ENCODE results near the gene CRISP1. TPM values are rescaled to one million over a fixed set of nuclear protein-coding genes. Genes with fewer than 3 reads are reported as not detected.
"Not testable (repeated sequence)": the region's sequence is repeated elsewhere in the genome, so short reads cannot be mapped to it uniquely, and the experiment has no call there.

Gene CRISP1
- total RNA-seq, 4 donors from 2014 or later, result not detected

- in situ Hi-C loops (cut with MboI; ENCODE audit: low pct_ligation_motif_present in 1 of 4, low pct_unique_long_range_greater_than_20kb in 1 of 4, low sequenced_read_pairs in 3 of 4), result no loop called here
These were observed 60.2 kb downstream of the CRISP1 start for GRCh38 chr6:49806145-49806544.

GRCh38 chr6:49805246-49805645 lies 61.1 kb downstream of the CRISP1 start:
- H3K27ac ChIP-seq, result no peak overlapping the region
- in situ Hi-C loops (cut with MboI; ENCODE audit: low pct_ligation_motif_present in 1 of 4, low pct_unique_long_range_greater_than_20kb in 1 of 4, low sequenced_read_pairs in 3 of 4), result no loop called here
- H3K27me3 ChIP-seq, result no peaks in the 10 kb centered on the region
- H3K36me3 ChIP-seq, result no peaks in the 10 kb centered on the region
- DNase-seq, result no peak
- H3K4me1 ChIP-seq, result no peaks in the 10 kb centered on the region
- no peak overlapping the region for H3K4me3 ChIP-seq
- TF ChIP-seq CTCF (IDR thresholded peaks at IDR 0.05), result no peak
- no peak for TF ChIP-seq POLR2AphosphoS5 (IDR thresholded peaks at IDR 0.05)
- TF ChIP-seq POLR2A (IDR thresholded peaks at IDR 0.05), result no peak
- no peak for TF ChIP-seq EP300 (IDR thresholded peaks at IDR 0.05; ENCODE audit: low read depth)
- intact Hi-C loops (cut with DNase I; ENCODE audit: low total_unique reads), result no loop called here
- 50% methylated on average over 3 of the region's 3 CpGs; no CpG with 5 or more reads in 1 of the 2 donors for WGBS, 2 donors (ENCODE audit: low coverage in 1 of 2)
- no peaks in the 10 kb centered on the region for H3K9me3 ChIP-seq

More at GRCh38 chr6:49806145-49806544, 60.2 kb downstream of the CRISP1 start:
- Histone ChIP-seq H3K27ac (no peak overlapping the region), H3K36me3 (no peaks in the 10 kb centered on the region), H3K9me3 (no peaks in the 10 kb centered on the region), H3K4me3 (no peak overlapping the region), H3K27me3 (no peaks in the 10 kb centered on the region), H3K4me1 (no peaks in the 10 kb centered on the region)
- 88 to 100% methylated on average over 3 to 4 of the region's 4 CpGs for WGBS, 2 donors (ENCODE audit: low coverage in 1 of 2)
- TF ChIP-seq POLR2AphosphoS5 (IDR thresholded peaks at IDR 0.05), result no peak
- intact Hi-C loops (cut with DNase I; ENCODE audit: low total_unique reads), result no loop called here
- DNase-seq, result no peak

GRCh38 chr6:49801525-49801924 lies 64.8 kb downstream of the CRISP1 start:
- DNase-seq, result no peak
- no peak for TF ChIP-seq POLR2AphosphoS5 (IDR thresholded peaks at IDR 0.05)
- no peak for TF ChIP-seq EP300 (IDR thresholded peaks at IDR 0.05; ENCODE audit: low read depth)
- no peak for TF ChIP-seq POLR2A (IDR thresholded peaks at IDR 0.05)
- no peak for TF ChIP-seq CTCF (IDR thresholded peaks at IDR 0.05)
- intact Hi-C loops (cut with DNase I; ENCODE audit: low total_unique reads), result no loop called here
- no peak overlapping the region for H3K4me3 ChIP-seq
- WGBS, 2 donors (ENCODE audit: low coverage in 1 of 2), result 91 to 93% methylated on average over 8 of the region's 8 CpGs
- no peaks in the 10 kb centered on the region for H3K36me3 ChIP-seq
- no peak overlapping the region for H3K27ac ChIP-seq
- no peaks in the 10 kb centered on the region for H3K9me3 ChIP-seq
- in situ Hi-C loops (cut with MboI; ENCODE audit: low pct_ligation_motif_present in 1 of 4, low pct_unique_long_range_greater_than_20kb in 1 of 4, low sequenced_read_pairs in 3 of 4), result no loop called here
- no peaks in the 10 kb centered on the region for H3K4me1 ChIP-seq
- H3K27me3 ChIP-seq, result no peaks in the 10 kb centered on the region

- Histone ChIP-seq H3K36me3 (no peaks in the 10 kb centered on the region), H3K4me3 (no peak overlapping the region), H3K9me3 (no peaks in the 10 kb centered on the region), H3K27ac (no peak overlapping the region), H3K4me1 (no peaks in the 10 kb centered on the region), H3K27me3 (no peaks in the 10 kb centered on the region)
- intact Hi-C loops (cut with DNase I; ENCODE audit: low total_unique reads), result no loop called here
- 89 to 100% methylated on average over 1 of the region's 1 CpG for WGBS, 2 donors (ENCODE audit: low coverage in 1 of 2)
- DNase-seq, result no peak
- in situ Hi-C loops (cut with MboI; ENCODE audit: low pct_ligation_motif_present in 1 of 4, low pct_unique_long_range_greater_than_20kb in 1 of 4, low sequenced_read_pairs in 3 of 4), result no loop called here
- no peak for TF ChIP-seq CTCF (IDR thresholded peaks at IDR 0.05)
- TF ChIP-seq POLR2AphosphoS5 (IDR thresholded peaks at IDR 0.05), result no peak
- no peak for TF ChIP-seq POLR2A (IDR thresholded peaks at IDR 0.05)
- no peak for TF ChIP-seq EP300 (IDR thresholded peaks at IDR 0.05; ENCODE audit: low read depth)
These were observed 67.2 kb downstream of the CRISP1 start for GRCh38 chr6:49799090-49799489.

- in situ Hi-C loops (cut with MboI; ENCODE audit: low pct_ligation_motif_present in 1 of 4, low pct_unique_long_range_greater_than_20kb in 1 of 4, low sequenced_read_pairs in 3 of 4); H3K9me3 ChIP-seq; H3K27ac ChIP-seq; H3K4me3 ChIP-seq; H3K27me3 ChIP-seq; intact Hi-C loops (cut with DNase I; ENCODE audit: low total_unique reads); DNase-seq; H3K36me3 ChIP-seq; H3K4me1 ChIP-seq: not testable (repeated sequence)
- 83 to 100% methylated on average over 3 to 20 of the region's 21 CpGs for WGBS, 2 donors (ENCODE audit: low coverage in 1 of 2)
These were observed 69.4 kb downstream of the CRISP1 start for GRCh38 chr6:49796842-49797455.

Data from transverse colon (tissue), 4 donors.